GM10847 (cell line): ENCODE data around the gene PAM16.

ENCODE experiments used
- POLR2A ChIP-seq: IDR thresholded peaks from 2 replicates; pipeline ENCODE4 v1.6.1; 2011; ENCODE audit not compliant: insufficient read length; ENCODE audit errors: extremely low read depth

The PAM16 gene

GRCh38 chr16:4352843-4353242 lies 1.7 kb upstream of the PAM16 start:
- TF ChIP-seq POLR2A, result no peak

DNA sequence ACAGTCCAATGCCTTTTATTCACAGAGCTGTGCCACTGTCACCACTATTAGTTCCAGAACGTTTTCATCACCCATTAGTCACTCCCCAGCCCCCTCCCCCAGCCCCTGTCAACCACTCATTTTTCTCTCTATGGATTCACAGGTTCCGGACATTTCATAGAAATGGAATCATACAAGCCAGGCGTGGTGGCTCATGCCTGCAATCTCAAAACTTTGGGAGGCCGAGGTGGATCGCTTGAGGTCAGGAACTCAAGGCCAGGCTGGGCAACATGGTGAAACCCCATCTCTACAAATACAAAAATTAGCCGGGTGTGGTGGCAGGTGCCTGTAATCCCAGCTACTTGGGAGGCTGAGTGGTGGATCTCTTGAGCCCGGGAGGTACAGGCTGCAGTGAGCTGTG lies 759 bp upstream of the PAM16 start:
- no peak for TF ChIP-seq POLR2A

GRCh38 chr16:4350365-4350786 lies 745 bp downstream of the PAM16 start:
- TF ChIP-seq POLR2A, result no peak

DNA sequence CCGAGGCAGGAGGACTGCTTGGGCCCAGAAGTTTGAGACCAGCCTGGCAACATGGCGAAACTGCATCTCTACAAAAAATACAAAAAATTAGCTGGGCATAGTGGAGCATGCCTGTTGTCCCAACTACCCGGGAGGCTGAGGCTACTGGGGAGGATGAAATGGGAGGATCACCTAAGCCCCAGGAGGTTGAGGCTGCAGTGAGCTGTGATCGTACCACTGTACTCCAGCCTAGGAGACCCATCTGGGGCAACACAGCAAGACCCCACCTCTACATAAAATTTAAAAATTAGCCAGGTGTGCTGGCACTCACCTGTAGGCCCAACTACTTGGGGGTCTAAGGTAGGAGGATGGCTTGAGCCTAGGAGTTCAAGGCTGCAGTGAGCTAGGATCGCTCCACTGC lies 1.8 kb downstream of the PAM16 start:
- TF ChIP-seq POLR2A, result no peak

GRCh38 chr16:4347765-4348509 lies 3.2 kb downstream of the PAM16 start:
- no peak for TF ChIP-seq POLR2A

GRCh38 chr16:4347010-4347409 lies 4.1 kb downstream of the PAM16 start:
- no peak for TF ChIP-seq POLR2A

- no peak for TF ChIP-seq POLR2A
Measured at GRCh38 chr16:4345836-4346781, 5.0 kb downstream of the PAM16 start.

DNA sequence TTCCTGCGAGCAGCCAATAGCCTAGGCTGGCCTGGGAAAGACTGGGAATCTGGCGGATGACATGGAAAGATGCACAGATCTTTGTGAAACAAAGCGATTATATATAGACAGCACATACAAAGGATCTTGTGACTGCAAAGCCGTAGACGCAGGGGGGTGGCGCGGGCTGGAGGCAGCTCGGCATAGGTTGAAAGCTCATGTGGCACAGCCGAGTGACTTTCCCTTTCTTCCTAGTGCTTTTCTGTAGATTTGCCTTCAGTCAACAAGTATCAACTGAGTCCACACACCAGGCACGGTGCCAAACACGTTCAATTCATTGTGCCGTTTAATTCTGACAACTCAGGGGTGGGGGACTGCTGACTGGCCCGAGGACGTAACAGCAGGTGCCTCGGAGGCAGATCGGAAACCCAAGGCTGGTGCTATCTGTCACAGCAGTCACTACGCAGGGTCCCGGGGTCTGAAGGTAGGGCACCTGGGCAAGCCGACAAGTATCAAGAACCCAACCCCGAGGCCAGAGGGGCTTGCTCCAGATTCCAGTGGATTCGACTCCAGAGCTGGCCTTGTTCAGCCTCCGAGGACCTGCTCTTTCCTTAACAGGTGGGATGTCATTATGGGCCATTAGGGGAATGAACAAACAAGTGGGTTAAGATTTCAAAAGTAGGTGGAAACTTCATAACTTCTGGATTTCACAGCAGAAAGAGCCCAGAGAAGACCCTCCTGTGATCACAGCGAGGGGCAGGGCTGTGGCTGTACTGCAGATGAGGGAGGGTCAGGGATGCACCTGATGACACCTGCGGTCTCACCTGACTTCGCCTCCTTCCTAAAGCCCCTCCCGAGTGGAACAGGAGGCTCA lies 5.9 kb downstream of the PAM16 start:
- TF ChIP-seq POLR2A, result no peak

DNA sequence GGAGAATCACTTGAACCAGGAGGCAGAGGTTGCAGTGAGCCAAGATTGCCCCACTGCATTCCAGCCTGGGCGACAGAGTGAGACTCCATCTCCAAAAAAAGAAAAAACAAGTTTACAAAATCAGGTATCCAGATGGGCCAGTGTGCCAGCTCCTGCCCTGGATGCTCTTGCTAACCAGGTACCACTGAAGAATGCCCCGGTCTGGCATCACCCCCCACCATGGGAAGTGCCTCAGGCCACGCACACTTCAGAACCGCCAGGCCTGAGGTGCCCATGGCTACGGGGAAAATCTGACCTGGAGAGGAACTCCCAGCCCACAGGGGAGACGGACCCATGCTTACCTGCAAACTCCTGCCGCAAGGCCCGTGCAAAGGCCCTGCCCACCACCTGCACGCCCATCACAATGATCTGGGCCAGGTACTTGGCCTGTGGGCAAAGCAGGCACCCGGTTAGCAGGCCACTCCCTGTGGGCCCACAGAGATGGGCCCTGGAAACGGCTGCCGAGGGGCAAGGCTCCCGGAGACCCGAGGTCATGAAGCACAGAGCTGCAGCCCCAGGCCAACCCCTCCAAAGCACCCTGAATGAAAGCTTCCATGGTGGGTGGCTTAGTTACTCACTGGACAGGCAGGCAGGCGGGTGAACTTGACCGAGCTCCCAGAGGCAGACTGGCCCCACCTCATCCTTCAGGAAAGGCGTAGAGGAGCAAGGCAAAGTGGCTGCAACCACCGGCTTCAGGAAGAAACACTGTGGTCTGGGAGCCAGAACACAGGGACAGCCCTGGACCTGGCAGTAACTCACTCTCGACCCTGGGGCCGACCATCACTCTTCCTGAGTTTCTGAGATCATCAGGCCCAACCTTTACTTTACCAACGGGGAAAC lies 8.0 kb downstream of the PAM16 start:
- no peak for TF ChIP-seq POLR2A

- no peak for TF ChIP-seq POLR2A
Measured at GRCh38 chr16:4341250-4341649, 9.9 kb downstream of the PAM16 start.

DNA sequence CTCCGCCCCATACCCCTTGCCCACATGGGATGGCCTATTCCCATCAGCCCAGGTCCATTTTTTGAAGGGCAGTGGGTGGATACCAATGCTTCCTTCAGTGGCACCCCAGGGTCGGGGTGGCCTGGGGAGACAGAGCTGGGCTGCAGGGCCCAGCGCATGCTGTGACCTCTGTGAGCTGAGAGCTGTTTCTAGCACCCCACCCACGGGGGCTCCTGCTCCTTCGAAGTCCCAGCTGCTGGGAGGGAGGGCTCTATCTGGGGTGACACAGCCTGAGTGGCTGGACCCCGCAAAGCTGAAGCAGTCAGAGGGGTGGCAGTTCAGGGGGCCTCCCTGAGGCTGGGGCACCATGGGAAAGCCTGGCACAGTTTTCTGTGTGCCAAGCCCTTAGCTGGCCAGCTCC lies 10.7 kb downstream of the PAM16 start:
- no peak for TF ChIP-seq POLR2A

DNA sequence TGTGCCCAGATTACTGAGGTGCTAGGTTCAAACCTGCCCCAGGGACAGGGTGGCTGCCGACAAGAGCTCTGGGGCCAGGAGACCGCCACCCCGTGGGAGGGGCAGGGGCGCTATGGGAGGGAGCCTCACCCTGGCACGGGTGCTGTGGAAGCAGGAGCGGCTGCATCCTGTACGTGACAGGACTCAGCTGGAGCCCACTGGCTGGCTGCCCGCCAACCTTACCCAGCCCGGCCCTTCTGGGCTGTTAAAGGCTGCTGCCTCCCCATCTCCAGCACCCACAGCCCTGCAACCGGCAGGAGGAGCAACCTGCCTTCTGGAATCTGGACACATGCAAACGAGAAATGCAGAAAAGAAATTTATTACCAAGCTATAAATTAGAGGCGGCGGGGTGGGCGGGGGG lies 11.2 kb downstream of the PAM16 start:
- no peak for TF ChIP-seq POLR2A

DNA sequence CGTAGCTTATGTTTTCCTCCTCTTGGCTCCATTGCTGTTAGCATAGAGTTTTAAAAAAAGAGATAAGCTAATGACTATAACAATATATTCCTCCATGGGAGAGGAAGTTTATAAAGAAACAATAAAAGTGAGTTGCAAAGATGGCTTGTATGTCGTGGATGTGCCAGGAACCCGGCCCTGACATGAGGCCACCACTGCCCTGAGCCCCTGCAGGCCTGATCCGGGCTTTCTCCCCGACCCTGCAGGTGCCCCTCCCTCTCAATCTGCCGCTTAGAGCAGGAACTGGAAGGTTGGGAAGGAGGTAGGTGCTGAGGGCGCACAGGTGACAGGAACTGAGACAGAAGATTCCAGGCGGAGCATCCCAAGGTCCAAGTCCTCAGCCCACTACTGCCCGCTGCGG lies 11.7 kb downstream of the PAM16 start:
- no peak for TF ChIP-seq POLR2A

DNA sequence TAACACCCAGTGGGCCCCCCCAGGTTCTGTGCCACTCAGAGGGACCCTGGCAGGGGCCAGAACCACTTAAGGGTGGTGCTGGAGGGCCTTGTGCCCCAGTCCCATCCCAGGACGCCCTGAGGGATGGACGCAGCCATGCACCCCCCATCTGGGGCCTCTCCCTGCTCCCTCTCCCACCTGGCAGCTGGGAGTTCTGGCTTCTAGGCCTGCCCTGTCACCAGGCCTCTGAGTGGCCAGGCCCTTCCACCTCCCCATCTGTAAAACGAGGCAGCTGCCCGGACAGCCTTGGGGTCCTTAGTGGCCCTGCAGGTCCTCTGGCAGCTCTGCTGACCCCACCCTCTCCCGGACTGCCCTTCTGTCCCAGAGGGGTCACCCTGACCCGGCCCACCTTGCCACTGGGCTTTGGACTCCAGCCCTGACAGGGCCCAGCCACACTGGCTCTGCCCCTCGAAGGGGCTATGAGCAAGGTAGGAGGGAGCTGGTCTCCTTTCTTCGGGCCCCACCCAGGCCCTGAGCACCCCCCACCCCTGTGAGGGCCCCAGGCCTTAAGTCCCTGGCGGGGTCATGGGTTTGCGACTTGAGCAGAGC lies 12.3 kb downstream of the PAM16 start:
- TF ChIP-seq POLR2A, result no peak

- TF ChIP-seq POLR2A, result no peak
Measured at GRCh38 chr16:4338125-4338582, 13.0 kb downstream of the PAM16 start.
